GM18519 (cell line): ENCODE results near the gene CLDND2.

Experiments used
- ATAC-seq: cut with Tn5 transposase; IDR thresholded peaks from one replicate; pipeline ENCODE4 v1.9.1; 2021; ENCODE audit warnings: mild to moderate bottlenecking, moderate library complexity; ENCODE audit not compliant: unreplicated experiment, low FRiP score

CLDND2 gene

GRCh38 chr19:51386882-51387520 is 18.2 kb upstream of the CLDND2 start:
- no peak for ATAC-seq

GRCh38 chr19:51382004-51382403 is 13.2 kb upstream of the CLDND2 start:
- no peak for ATAC-seq

- ATAC-seq: no peak
Measured at GRCh38 chr19:51380379-51380778, 11.6 kb upstream of the CLDND2 start.

GRCh38 chr19:51377422-51377821 is 8.6 kb upstream of the CLDND2 start:
- no peak for ATAC-seq

- no peak for ATAC-seq
Measured at GRCh38 chr19:51375504-51376221, 6.9 kb upstream of the CLDND2 start.

- no peak for ATAC-seq
Measured at GRCh38 chr19:51372649-51373504, 4.1 kb upstream of the CLDND2 start, which contains the start of gene NKG7. Gene NKG7, minus strand, starts transcription at chr19:51372654. Its CDS starts 119 bp downstream, at chr19:51372535.

- ATAC-seq: no peak
Measured at GRCh38 chr19:51372021-51372648, 3.3 kb upstream of the CLDND2 start.

GRCh38 chr19:51371186-51371690 is 2.4 kb upstream of the CLDND2 start:
- no peak for ATAC-seq

- no peak for ATAC-seq
Measured at GRCh38 chr19:51370230-51370629, 1.4 kb upstream of the CLDND2 start.

GRCh38 chr19:51367565-51368365 is 1.0 kb downstream of the CLDND2 start:
- ATAC-seq: peak; percentile 37

GRCh38 chr19:51367255-51367564 is 1.6 kb downstream of the CLDND2 start:
- no peak for ATAC-seq

- ATAC-seq: peak; percentile 40
Measured at GRCh38 chr19:51366389-51367254, 2.2 kb downstream of the CLDND2 start.

GRCh38 chr19:51365965-51366388 is 2.8 kb downstream of the CLDND2 start, which contains the start of gene ETFB:
Gene ETFB, minus strand, starts transcription at chr19:51366388. Its CDS starts 62 bp downstream, at chr19:51366326.
- no peak for ATAC-seq

GRCh38 chr19:51365211-51365964 is 3.4 kb downstream of the CLDND2 start:
- no peak for ATAC-seq

- no peak for ATAC-seq
Measured at GRCh38 chr19:51364200-51365106, 4.3 kb downstream of the CLDND2 start.

- ATAC-seq: no peak
Measured at GRCh38 chr19:51361239-51361638, 7.6 kb downstream of the CLDND2 start.

GRCh38 chr19:51359294-51359693 is 9.5 kb downstream of the CLDND2 start:
- no peak for ATAC-seq
